SW480 (cell line): ENCODE results near the gene SAV1.

Experiments used
- DNase-seq: peaks from one replicate; pipeline ENCODE4 v3.0.0-alpha.2; 2016; ENCODE audit warnings: low spot score

Gene SAV1

DNA sequence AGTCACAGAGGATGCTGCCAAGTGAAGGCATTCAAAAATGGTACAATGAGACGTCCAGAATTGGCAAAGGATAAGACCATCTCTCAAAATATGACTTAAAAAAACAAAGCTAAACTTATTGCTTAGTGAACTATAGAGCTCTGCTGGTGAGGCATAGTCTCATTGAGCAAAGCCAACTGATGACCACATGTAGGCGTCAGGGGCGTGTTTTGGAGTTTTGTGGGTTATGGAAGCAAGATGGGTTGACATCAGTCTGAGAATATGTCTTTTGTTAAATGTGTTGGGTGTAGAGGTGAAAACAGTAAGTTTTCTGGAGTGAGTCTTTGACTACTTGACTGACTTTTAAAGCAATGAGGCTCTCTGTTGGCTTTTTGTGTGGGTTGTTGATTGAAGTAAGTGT lies 60.9 kb downstream of the SAV1 start:
- DNase-seq, result no peak

DNA sequence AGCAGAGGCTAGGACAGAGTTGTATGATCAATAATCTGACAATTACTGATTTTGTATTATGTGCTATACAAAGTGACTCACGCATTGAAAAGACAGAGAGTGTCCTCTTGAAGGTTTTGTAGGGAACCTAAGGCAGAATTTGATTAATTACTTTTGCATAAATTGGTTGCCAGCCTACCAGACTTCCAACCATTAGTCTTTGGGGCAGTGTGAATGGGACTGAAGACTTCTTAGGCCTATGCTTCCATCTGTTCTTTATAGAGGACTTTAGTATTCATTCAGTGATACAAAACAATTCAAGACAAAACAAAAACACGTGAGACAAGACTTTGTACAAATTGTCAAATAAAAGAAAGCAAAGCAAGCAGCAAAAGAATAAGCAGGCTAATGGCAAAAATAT lies 61.6 kb downstream of the SAV1 start:
- DNase-seq, result no peak

DNA sequence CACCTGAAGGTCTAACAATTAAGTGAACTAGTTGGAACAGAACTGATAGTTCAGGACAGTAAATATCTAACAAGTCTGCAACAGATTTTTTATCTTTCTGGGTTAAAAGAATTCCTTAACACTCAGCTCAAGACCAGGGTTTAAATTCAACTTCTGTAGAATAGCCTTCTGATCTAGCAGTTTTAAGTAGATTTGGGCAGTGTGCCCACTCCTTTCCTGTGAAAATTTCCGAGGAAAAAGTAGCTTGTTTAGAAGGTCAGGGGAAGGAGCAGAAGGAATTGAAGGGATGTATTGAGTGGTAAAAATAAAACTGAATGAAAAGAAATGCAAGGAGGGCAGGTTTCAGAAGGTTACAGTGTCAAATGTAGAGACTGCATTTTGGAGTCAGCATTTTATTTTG lies 62.3 kb downstream of the SAV1 start:
- DNase-seq, result no peak

DNA sequence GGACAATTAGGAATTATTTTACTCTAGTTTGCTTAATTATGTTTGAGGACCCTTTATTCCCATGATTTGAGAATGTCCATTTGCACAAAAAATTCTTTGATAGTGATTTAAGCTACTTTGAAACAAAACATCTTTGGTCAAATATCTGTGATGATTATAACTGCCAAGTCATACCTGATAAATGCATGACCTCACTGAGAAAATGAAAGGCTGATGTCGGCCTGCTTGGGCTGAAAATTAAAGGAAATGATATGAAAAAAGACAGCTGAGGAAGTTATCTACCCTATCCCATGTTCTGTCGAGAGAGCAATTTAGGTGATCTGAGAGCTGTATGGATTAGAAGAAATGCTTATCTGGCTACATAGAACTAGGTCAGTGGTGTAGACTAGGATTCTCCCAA lies 64.5 kb downstream of the SAV1 start:
- DNase-seq, result no peak

DNA sequence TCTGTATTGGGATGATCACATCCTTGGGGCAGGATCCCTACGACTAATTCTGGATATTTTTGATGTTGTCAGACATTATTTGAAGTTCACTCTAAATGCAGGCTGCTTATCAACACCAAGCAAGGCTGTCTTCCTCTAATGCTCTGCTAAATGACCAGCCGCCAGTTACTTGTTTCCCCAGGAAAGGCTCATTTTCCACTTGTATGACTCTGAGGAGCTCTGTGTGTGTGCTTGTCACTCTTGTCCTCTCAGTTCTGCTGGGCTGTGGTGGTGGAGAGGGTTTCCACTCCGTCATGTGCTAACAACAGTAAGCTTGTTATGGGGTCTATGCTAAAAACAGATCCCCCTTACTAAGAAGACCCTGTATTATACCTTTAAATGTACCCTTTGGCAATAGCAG lies 66.1 kb downstream of the SAV1 start:
- no peak for DNase-seq

DNA sequence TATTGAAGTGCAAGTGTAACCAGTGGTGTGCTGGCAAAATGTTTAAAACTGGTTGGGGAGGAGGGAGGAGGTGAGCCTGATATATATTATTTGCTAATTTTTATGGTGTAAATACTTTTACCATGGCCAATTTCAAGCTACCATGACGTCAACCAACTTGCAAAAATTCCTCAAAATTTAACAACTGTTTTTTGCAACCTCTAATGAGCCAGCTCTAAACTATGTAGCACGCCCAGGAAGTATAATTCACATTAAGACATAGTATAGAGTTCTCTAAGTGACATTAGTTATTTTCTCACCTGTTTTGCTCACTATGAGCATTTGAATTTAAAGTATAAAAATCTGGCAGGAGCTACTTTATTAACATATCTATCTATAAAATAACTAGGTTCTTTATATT lies 66.7 kb downstream of the SAV1 start:
- DNase-seq, result no peak

DNA sequence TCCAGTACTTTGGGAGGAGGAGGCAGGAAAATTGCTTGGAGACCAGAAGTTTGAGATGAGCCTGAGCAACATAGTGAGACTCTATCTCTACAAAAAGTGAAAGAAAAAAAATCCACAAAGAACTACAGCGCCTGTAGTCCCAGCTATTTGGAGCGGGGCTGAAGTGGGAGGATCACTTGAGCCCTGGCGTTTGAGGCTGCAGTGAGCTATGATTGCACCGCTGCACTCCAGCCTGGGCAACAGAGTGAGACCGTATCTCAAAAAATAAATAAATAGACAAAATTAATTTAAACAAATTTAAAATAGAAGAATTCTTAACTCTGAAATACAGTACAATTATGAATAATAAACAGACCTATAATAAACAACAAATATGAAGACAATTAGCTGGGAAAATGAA lies 67.3 kb downstream of the SAV1 start:
- no peak for DNase-seq

DNA sequence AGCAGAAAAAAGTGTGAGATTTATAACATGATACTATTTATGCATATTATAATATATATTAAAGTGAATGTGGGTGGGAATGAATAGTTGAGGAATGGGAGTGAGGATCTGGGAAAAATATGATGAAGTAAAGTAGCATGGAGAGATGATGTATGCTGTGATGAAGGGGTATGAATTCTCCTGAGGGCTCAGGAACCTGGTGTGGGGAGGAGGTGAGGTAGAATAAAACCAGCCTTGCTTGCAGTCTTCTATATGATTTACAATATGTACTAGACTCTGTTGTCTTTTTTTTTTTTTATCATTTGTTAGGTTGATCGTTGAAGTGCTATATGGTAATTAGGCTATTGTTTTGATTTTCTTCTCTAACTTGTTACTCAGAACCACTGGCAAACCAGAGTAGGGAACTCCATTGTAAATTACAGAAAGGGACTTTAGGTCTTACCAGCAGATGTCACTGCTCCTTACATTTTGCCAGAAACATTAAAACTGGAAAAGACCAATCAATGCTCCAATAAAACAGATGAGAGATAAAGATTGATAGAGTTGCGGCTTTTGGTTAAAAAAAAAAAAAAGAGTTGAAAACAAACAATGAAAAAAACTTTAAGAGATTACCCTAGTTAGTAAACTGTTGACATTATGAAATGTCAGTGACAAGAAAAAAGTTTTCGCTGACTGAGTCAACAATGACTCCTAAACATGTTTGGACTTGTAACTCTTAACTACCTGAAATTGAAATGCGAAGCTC lies 68.2 kb downstream of the SAV1 start:
- peak; percentile 39 for DNase-seq

DNA sequence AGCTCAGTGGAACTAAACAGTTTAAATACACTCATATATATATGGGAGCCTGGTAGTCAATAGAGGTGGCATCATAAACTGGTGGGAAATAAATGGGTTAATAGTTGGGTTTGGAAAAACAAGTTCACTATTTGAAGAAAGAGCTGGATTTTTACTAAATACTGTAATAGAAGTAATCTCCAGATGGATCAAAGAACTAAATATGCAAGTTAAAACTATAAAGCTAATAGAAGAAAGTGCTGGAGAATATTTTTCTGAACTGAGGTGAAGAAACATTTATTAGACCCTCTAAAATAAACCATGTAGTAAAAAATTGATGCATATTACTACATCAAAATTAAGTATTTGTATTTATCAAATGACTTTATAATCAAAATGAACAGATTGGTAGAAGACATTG lies 69.3 kb downstream of the SAV1 start:
- DNase-seq, result no peak

DNA sequence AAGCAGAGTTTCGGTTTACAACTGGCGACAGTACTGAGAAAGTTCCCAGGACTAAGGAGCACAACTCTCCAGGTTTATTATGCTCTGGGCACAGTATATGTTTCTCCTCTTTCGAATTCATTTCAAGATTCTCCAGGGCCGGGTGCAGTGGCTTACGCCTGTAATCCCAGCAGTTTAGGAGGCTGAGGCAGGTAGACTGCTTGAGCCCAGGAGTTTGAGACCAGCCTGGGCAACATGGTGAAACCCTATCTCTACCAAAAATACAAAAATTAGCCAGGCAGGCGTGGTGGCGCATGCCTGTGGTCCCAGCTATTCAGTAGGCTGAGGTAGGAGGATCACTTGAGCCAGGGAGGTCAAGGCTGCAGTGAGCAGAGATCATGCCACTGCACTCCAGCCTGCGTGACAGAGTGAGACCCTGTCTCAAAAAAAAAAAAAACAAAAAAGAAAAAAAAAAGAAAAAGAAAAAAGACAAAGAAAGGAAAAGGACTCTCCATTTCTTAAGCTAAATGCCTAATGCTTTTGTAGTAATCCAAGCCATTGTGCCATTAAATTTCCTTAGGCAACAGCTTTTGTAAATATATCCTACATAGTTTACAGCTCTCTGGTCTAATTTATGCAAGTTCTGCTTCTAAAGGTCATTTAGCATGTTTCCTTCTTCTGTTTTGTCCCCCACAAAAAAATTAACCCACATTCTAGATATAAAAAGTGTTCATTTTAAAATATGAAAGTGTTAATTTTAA lies 73.4 kb downstream of the SAV1 start:
- no peak for DNase-seq

DNA sequence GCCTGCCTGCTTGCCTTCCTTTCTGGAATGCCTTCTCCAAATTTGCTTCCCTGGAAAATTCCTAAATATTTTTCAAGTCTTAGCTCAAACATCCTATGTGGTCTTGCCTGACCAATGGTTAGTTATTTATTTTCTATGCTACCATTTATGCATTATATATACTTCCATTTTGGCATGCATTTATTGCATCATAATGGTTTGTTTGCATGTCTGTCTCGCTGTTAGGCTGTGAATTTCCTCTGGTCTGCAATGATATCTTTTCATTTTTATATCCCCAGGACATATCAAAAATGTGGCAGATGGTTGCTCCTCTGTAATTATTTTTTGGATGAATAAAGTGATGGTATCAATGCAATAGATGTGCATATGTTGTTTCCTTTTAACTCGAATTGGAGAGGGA lies 77.6 kb downstream of the SAV1 start:
- no peak for DNase-seq
